Measurements from ENCODE around the gene NUP133. TPM values are rescaled to one million over a fixed set of nuclear protein-coding genes. Genes with fewer than 3 reads are reported as not detected.

Gene NUP133
- total RNA-seq, 1 donor from 2014 or later = 56.2 TPM

- no peak overlapping the region for H3K4me3 Mint-ChIP-seq
- ChIA-PET CTCF (interaction anchor here (1.5 kb wide), 1 partner anchor 125 kb away, joined by 3 read pairs; no protein-coding TSS in a partner anchor), POLR2A (interaction anchor here (1.5 kb wide), 1 partner anchor 12 kb away, joined by 5 read pairs; no protein-coding TSS in a partner anchor)
- intact Hi-C loops (cut with micrococcal nuclease) = no loop called here
- DNase-seq (no peak), ATAC-seq (ENCODE audit: low read depth) (no peak)
- H3K4me1 Mint-ChIP-seq = peaks cover 4% of the 10 kb centered on the region
- TF ChIP-seq CTCF (IDR thresholded peaks at IDR 0.05) = no peak
- H3K27ac Mint-ChIP-seq = peak overlapping the region; percentile 10
- no peaks in the 10 kb centered on the region for H3K27me3 Mint-ChIP-seq
- no peaks in the 10 kb centered on the region for H3K9me3 Mint-ChIP-seq
- peaks cover 87% of the 10 kb centered on the region for H3K36me3 Mint-ChIP-seq (ENCODE audit: low read depth)
Measured at GRCh38 chr1:229466887-229467286, 41.3 kb downstream of the NUP133 start.

GRCh38 chr1:229464672-229465071, 43.5 kb downstream of the NUP133 start:
- intact Hi-C loops (cut with micrococcal nuclease) = no loop called here
- no peak overlapping the region for H3K27ac Mint-ChIP-seq
- CTCF ChIA-PET = no interaction called here
- H3K4me1 Mint-ChIP-seq = peaks cover 4% of the 10 kb centered on the region
- no peaks in the 10 kb centered on the region for H3K27me3 Mint-ChIP-seq
- no peak overlapping the region for H3K4me3 Mint-ChIP-seq
- no peak for ATAC-seq (ENCODE audit: low read depth)
- DNase-seq = no peak
- TF ChIP-seq CTCF (IDR thresholded peaks at IDR 0.05) = no peak
- H3K36me3 Mint-ChIP-seq (ENCODE audit: low read depth) = peaks cover 86% of the 10 kb centered on the region
- POLR2A ChIA-PET = no interaction called here
- no peaks in the 10 kb centered on the region for H3K9me3 Mint-ChIP-seq

GRCh38 chr1:229461032-229461668, 47.0 kb downstream of the NUP133 start:
- ChIA-PET POLR2A (no interaction called here), CTCF (no interaction called here)
- TF ChIP-seq CTCF (IDR thresholded peaks at IDR 0.05) = no peak
- Mint-ChIP-seq H3K9me3 (no peaks in the 10 kb centered on the region), H3K27ac (no peak overlapping the region), H3K36me3 (ENCODE audit: low read depth) (peaks cover 81% of the 10 kb centered on the region), H3K4me1 (no peaks in the 10 kb centered on the region), H3K27me3 (no peaks in the 10 kb centered on the region), H3K4me3 (no peak overlapping the region)
- ATAC-seq (ENCODE audit: low read depth) (no peak), DNase-seq (no peak)
- intact Hi-C loops (cut with micrococcal nuclease) = no loop called here

- Mint-ChIP-seq H3K36me3 (ENCODE audit: low read depth) (peaks cover 79% of the 10 kb centered on the region), H3K27me3 (no peaks in the 10 kb centered on the region), H3K4me1 (no peaks in the 10 kb centered on the region), H3K27ac (no peak overlapping the region), H3K4me3 (no peak overlapping the region), H3K9me3 (no peaks in the 10 kb centered on the region)
- ChIA-PET POLR2A (interaction anchor here (1.0 kb wide), 1 partner anchor 20 kb away, joined by 4 read pairs; no protein-coding TSS in a partner anchor), CTCF (interaction anchor here (0.8 kb wide), 1 partner anchor 22 kb away, joined by 3 read pairs; no protein-coding TSS in a partner anchor)
- ATAC-seq (ENCODE audit: low read depth) (no peak), DNase-seq (no peak)
- TF ChIP-seq CTCF (IDR thresholded peaks at IDR 0.05) = no peak
- intact Hi-C loops (cut with micrococcal nuclease) = no loop called here
Measured at GRCh38 chr1:229459815-229460214, 48.3 kb downstream of the NUP133 start.

GRCh38 chr1:229457436-229457835, 50.7 kb downstream of the NUP133 start:
- Mint-ChIP-seq H3K4me1 (no peaks in the 10 kb centered on the region), H3K36me3 (ENCODE audit: low read depth) (peaks cover 73% of the 10 kb centered on the region), H3K4me3 (no peak overlapping the region), H3K27ac (no peak overlapping the region), H3K9me3 (no peaks in the 10 kb centered on the region), H3K27me3 (no peaks in the 10 kb centered on the region)
- TF ChIP-seq CTCF (IDR thresholded peaks at IDR 0.05) = no peak
- ATAC-seq (ENCODE audit: low read depth) (no peak), DNase-seq (no peak)
- ChIA-PET POLR2A (no interaction called here), CTCF (interaction anchor here (1.1 kb wide), 1 partner anchor 24 kb away, joined by 3 read pairs; no protein-coding TSS in a partner anchor)
- intact Hi-C loops (cut with micrococcal nuclease) = no loop called here
